OCI-LY3 (cell line): Measurements from ENCODE around the gene VPS13D.

ENCODE experiments used
- EZH2phosphoT487 ChIP-seq: fragments of 200-600 bp; shearing (Covaris generic); IDR thresholded peaks from 2 replicates; pipeline ENCODE4 v1.6.1; 2018; ENCODE audit warnings: antibody characterized with exemption, mixed run types, low read depth
- TF ChIP-seq, protein P1 (sequence below): fragments of 200-600, 300-600 bp; sonication (generic); IDR thresholded peaks from 2 replicates; pipeline ENCODE4 v1.5.1; 2014; ENCODE audit warnings: antibody characterized with exemption, low read length, low read depth

GRCh38 chr1:12514590-12514989 is 284.8 kb downstream of the VPS13D start:
- TF ChIP-seq, protein P1, sequence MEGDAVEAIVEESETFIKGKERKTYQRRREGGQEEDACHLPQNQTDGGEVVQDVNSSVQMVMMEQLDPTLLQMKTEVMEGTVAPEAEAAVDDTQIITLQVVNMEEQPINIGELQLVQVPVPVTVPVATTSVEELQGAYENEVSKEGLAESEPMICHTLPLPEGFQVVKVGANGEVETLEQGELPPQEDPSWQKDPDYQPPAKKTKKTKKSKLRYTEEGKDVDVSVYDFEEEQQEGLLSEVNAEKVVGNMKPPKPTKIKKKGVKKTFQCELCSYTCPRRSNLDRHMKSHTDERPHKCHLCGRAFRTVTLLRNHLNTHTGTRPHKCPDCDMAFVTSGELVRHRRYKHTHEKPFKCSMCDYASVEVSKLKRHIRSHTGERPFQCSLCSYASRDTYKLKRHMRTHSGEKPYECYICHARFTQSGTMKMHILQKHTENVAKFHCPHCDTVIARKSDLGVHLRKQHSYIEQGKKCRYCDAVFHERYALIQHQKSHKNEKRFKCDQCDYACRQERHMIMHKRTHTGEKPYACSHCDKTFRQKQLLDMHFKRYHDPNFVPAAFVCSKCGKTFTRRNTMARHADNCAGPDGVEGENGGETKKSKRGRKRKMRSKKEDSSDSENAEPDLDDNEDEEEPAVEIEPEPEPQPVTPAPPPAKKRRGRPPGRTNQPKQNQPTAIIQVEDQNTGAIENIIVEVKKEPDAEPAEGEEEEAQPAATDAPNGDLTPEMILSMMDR: no peak
- TF ChIP-seq EZH2phosphoT487: no peak
